Skeletal muscle cell (primary cell): ENCODE measurements around the gene OR4D6.
"Not testable (repeated sequence)": the region's sequence is repeated elsewhere in the genome, so short reads cannot be mapped to it uniquely, and the experiment has no call there.

Source experiments
- DNase-seq: peaks from one replicate; pipeline ENCODE4 v3.0.0-alpha.2; 2010; ENCODE audit warnings: low read depth
- H3K4me3 ChIP-seq: 2 replicates; pipeline ENCODE4 v1.5.1; 2011; ENCODE audit warnings: low read depth, mild to moderate bottlenecking, control low read depth, low read length, moderate library complexity

OR4D6 gene

GRCh38 chr11:59456661-59457060, at the start of gene OR4D6:
Gene OR4D6 (plus strand): TSS chr11:59456961. CDS start chr11:59456961, 0 bp downstream.
- H3K4me3 ChIP-seq: no peak within 1 kb of the TSS
- no peak for DNase-seq

GRCh38 chr11:59413646-59414045, 43.1 kb upstream of the OR4D6 start:
- no peak for DNase-seq
- no peak overlapping the region for H3K4me3 ChIP-seq

- no peak overlapping the region for H3K4me3 ChIP-seq
- no peak for DNase-seq
These were observed 41.6 kb upstream of the OR4D6 start for GRCh38 chr11:59415111-59415510.

- H3K4me3 ChIP-seq: no peak overlapping the region
- DNase-seq: no peak
These were observed 40.1 kb upstream of the OR4D6 start for GRCh38 chr11:59416613-59417012.

- H3K4me3 ChIP-seq: no peak overlapping the region
- DNase-seq: no peak
These were observed 39.7 kb upstream of the OR4D6 start for GRCh38 chr11:59417023-59417422.

GRCh38 chr11:59418156-59418555, 38.6 kb upstream of the OR4D6 start:
- DNase-seq: no peak
- H3K4me3 ChIP-seq: no peak overlapping the region

- DNase-seq: no peak
- H3K4me3 ChIP-seq: no peak overlapping the region
These were observed 32.9 kb upstream of the OR4D6 start for GRCh38 chr11:59423835-59424234.

GRCh38 chr11:59425131-59425530, 31.6 kb upstream of the OR4D6 start:
- no peak for DNase-seq
- no peak overlapping the region for H3K4me3 ChIP-seq

GRCh38 chr11:59426361-59427067, 30.2 kb upstream of the OR4D6 start, which contains the start of gene OR5A2:
Gene OR5A2 (minus strand): TSS chr11:59426413. CDS start chr11:59422953, 3,460 bp downstream.
- no peak for DNase-seq
- H3K4me3 ChIP-seq: no peak within 1 kb of the TSS

GRCh38 chr11:59427068-59427382, 29.7 kb upstream of the OR4D6 start:
- no peak overlapping the region for H3K4me3 ChIP-seq
- DNase-seq: no peak

- DNase-seq: peak; percentile 2
- no peak overlapping the region for H3K4me3 ChIP-seq
These were observed 26.7 kb upstream of the OR4D6 start for GRCh38 chr11:59429924-59430516.

- no peak within 1 kb of the TSS for H3K4me3 ChIP-seq
- no peak for DNase-seq
These were observed 20.6 kb upstream of the OR4D6 start, which contains the start of gene OR5A1 for GRCh38 chr11:59436169-59436568. Gene OR5A1 (plus strand): TSS chr11:59436469. CDS start chr11:59443169, 6,700 bp downstream.

- no peak overlapping the region for H3K4me3 ChIP-seq
- DNase-seq: no peak
These were observed 19.0 kb upstream of the OR4D6 start for GRCh38 chr11:59437770-59438169.

GRCh38 chr11:59445624-59446023, 11.1 kb upstream of the OR4D6 start:
- not testable (repeated sequence) for DNase-seq, H3K4me3 ChIP-seq

- no peak for DNase-seq
- no peak overlapping the region for H3K4me3 ChIP-seq
These were observed 8.3 kb upstream of the OR4D6 start for GRCh38 chr11:59448484-59448883.

- no peak overlapping the region for H3K4me3 ChIP-seq
- no peak for DNase-seq
These were observed 3.2 kb downstream of the OR4D6 start for GRCh38 chr11:59459916-59460315.

GRCh38 chr11:59463190-59463641, 6.5 kb downstream of the OR4D6 start:
- no peak for DNase-seq
- no peak overlapping the region for H3K4me3 ChIP-seq

- DNase-seq: no peak
- no peak within 1 kb of the TSS for H3K4me3 ChIP-seq
These were observed 16.3 kb downstream of the OR4D6 start, which contains the start of gene OR4D10 for GRCh38 chr11:59473015-59473414. Gene OR4D10 (plus strand): TSS chr11:59473315. CDS start chr11:59477430, 4,115 bp downstream.

GRCh38 chr11:59475176-59475575, 18.4 kb downstream of the OR4D6 start:
- no peak overlapping the region for H3K4me3 ChIP-seq
- DNase-seq: no peak

- no peak overlapping the region for H3K4me3 ChIP-seq
- DNase-seq: no peak
These were observed 23.1 kb downstream of the OR4D6 start for GRCh38 chr11:59479906-59480305.

GRCh38 chr11:59480359-59480758, 23.6 kb downstream of the OR4D6 start:
- DNase-seq: no peak
- no peak overlapping the region for H3K4me3 ChIP-seq
